Neuronal stem cell (in vitro differentiated cells): ENCODE measurements around the gene STRA8.

Source experiments
- DNase-seq: peaks from one replicate; pipeline ENCODE4 v3.0.0-alpha.2; 2013; ENCODE audit warnings: low spot score
- H2AFZ ChIP-seq: one replicate; pipeline ENCODE4 v1.6.1; 2013; ENCODE audit warnings: mild to moderate bottlenecking, low read length, inconsistent platforms
- H2AK5ac ChIP-seq: 2 replicates; pipeline ENCODE4 v1.6.1; 2013; ENCODE audit warnings: low read depth, mild to moderate bottlenecking, inconsistent platforms, low read length, moderate library complexity, mixed read lengths
- H2BK120ac ChIP-seq: 2 replicates; pipeline ENCODE4 v1.6.1; 2013; ENCODE audit warnings: low read depth, mild to moderate bottlenecking, inconsistent platforms, low read length, moderate library complexity, mixed read lengths
- H2BK12ac ChIP-seq: one replicate; pipeline ENCODE4 v1.6.1; 2013; ENCODE audit warnings: low read length, inconsistent platforms
- H2BK15ac ChIP-seq: 2 replicates; pipeline ENCODE4 v1.6.1; 2013; ENCODE audit warnings: mild to moderate bottlenecking, low read length, inconsistent platforms, mixed read lengths
- H2BK5ac ChIP-seq: one replicate; pipeline ENCODE4 v1.6.1; 2013; ENCODE audit warnings: inconsistent platforms, mild to moderate bottlenecking, low read length, moderate library complexity
- H3K14ac ChIP-seq: one replicate; pipeline ENCODE4 v1.6.1; 2013; ENCODE audit warnings: low read length, inconsistent platforms
- H3K18ac ChIP-seq: 2 replicates; pipeline ENCODE4 v1.6.1; 2013; ENCODE audit warnings: low read length, inconsistent platforms
- H3K23ac ChIP-seq: 2 replicates; pipeline ENCODE4 v1.6.1; 2013; ENCODE audit warnings: low read depth, mild to moderate bottlenecking, mixed read lengths, low read length, inconsistent platforms; ENCODE audit not compliant: poor library complexity
- H3K27ac ChIP-seq: replicated peaks from 3 replicates; pipeline ENCODE4 v1.5.1; 2013; ENCODE audit warnings: low read length, inconsistent platforms
- H3K27me3 ChIP-seq, 3 experiments: 2 replicates each; pipeline ENCODE4 v1.6.1; 2013; ENCODE audit warnings: low read length in 3 of 3, mild to moderate bottlenecking in 2 of 3, inconsistent platforms in 1 of 3, low read depth in 1 of 3, mixed read lengths in 1 of 3, moderate library complexity in 1 of 3; ENCODE audit not compliant: control insufficient read depth in 3 of 3, insufficient read depth in 3 of 3
- H3K36me3 ChIP-seq, 2 donors: replicated peaks in 1 of 2; 2 replicates each; pipeline ENCODE4 v1.6.1; 2013; ENCODE audit warnings: low read length in 2 of 2; ENCODE audit not compliant: control insufficient read depth in 2 of 2, insufficient read depth in 2 of 2
- H3K4ac ChIP-seq: 2 replicates; pipeline ENCODE4 v1.6.1; 2013; ENCODE audit warnings: inconsistent platforms, mild to moderate bottlenecking, low read length, moderate library complexity
- H3K4me1 ChIP-seq, 2 donors: 1 replicate in 1 of 2; 2 replicates in 1 of 2; pipeline ENCODE4 v1.6.1; 2013; ENCODE audit warnings: low read length in 2 of 2, low read depth in 1 of 2; ENCODE audit not compliant: control insufficient read depth in 2 of 2, insufficient read depth in 1 of 2
- H3K4me2 ChIP-seq: one replicate; pipeline ENCODE4 v1.6.1; 2013; ENCODE audit warnings: mild to moderate bottlenecking, low read length, inconsistent platforms; ENCODE audit not compliant: insufficient read depth, poor library complexity, severe bottlenecking
- H3K4me3 ChIP-seq, 2 donors: 2 replicates each; pipeline ENCODE4 v1.5.1; 2013; ENCODE audit warnings: low read length in 2 of 2, mild to moderate bottlenecking in 2 of 2, inconsistent platforms in 1 of 2, moderate library complexity in 1 of 2
- H3K79me1 ChIP-seq: one replicate; pipeline ENCODE4 v1.6.1; 2013; ENCODE audit warnings: low read depth, mild to moderate bottlenecking, inconsistent platforms, low read length, moderate library complexity
- H3K9ac ChIP-seq: one replicate; pipeline ENCODE4 v1.6.1; 2013; ENCODE audit warnings: mild to moderate bottlenecking, low read depth, low read length, inconsistent platforms; ENCODE audit not compliant: poor library complexity
- H3K9me3 ChIP-seq, 2 donors: replicated peaks in 1 of 2; 2 replicates each; pipeline versions ENCODE3 to v1.6.1; 2013; ENCODE audit warnings: low read length in 2 of 2, mild to moderate bottlenecking in 2 of 2, inconsistent platforms in 1 of 2, low read depth in 1 of 2, mixed read lengths in 1 of 2, moderate library complexity in 1 of 2; ENCODE audit not compliant: control insufficient read depth in 2 of 2, insufficient read depth in 1 of 2
- H4K8ac ChIP-seq: one replicate; pipeline ENCODE4 v1.6.1; 2013; ENCODE audit warnings: low read depth, mild to moderate bottlenecking, inconsistent platforms, low read length, moderate library complexity
- H4K91ac ChIP-seq: one replicate; pipeline ENCODE4 v1.6.1; 2013; ENCODE audit warnings: low read length, low read depth, mild to moderate bottlenecking, inconsistent platforms; ENCODE audit not compliant: poor library complexity
- WGBS, 2 donors: extraction: QIAGEN DNeasy Blood & Tissue Kit; methylation state at CpG; one replicate each; pipeline ENCODE4 v1.1.7; 2013; ENCODE audit warnings: missing lambda C conversion rate in 2 of 2, mixed read lengths in 1 of 2; ENCODE audit not compliant: insufficient read length in 2 of 2, insufficient replicate concordance in 1 of 2; ENCODE audit errors: extremely low coverage in 2 of 2; 5-methylcytosine and 5-hydroxymethylcytosine counted together

STRA8 gene

GRCh38 chr7:135277161-135277560, 43.5 kb downstream of the STRA8 start:
- Histone ChIP-seq H3K4me1 (no peaks in the 10 kb centered on the region), H2AK5ac (no peak overlapping the region), H3K9ac (no peak overlapping the region), H3K4me2 (no peak overlapping the region), H4K8ac (no peak overlapping the region), H2BK120ac (no peak overlapping the region), H4K91ac (no peak overlapping the region), H3K23ac (peak overlapping the region; percentile 49), H2BK5ac (no peak overlapping the region), H2AFZ (no peak overlapping the region), H3K36me3 (no peaks in the 10 kb centered on the region), H2BK15ac (no peak overlapping the region), H3K27me3 (no peaks in the 10 kb centered on the region), H3K9me3 (no peaks in the 10 kb centered on the region), H3K18ac (peak overlapping the region; percentile 32), H3K4ac (peak overlapping the region; percentile 78), H3K27ac (no peak overlapping the region), H3K4me3 (no peak overlapping the region), H2BK12ac (no peak overlapping the region), H3K79me1 (no peaks in the 10 kb centered on the region), H3K14ac (no peak overlapping the region)
- no peak for DNase-seq
- no CpG with 5 or more reads among the region's 13 CpGs for WGBS, 2 donors

GRCh38 chr7:135281363-135281949, 47.8 kb downstream of the STRA8 start:
- Histone ChIP-seq H2BK120ac (no peak overlapping the region), H3K9me3 (no peaks in the 10 kb centered on the region), H4K91ac (no peak overlapping the region), H3K27me3 (peaks cover 0 to 4% (median 0%) of the 10 kb centered on the region in 3 experiments), H3K4me1 (no peaks in the 10 kb centered on the region), H3K27ac (no peak overlapping the region), H3K14ac (no peak overlapping the region), H3K36me3 (no peaks in the 10 kb centered on the region), H3K18ac (no peak overlapping the region), H2BK12ac (no peak overlapping the region), H4K8ac (no peak overlapping the region), H2BK5ac (no peak overlapping the region), H3K23ac (no peak overlapping the region), H2AFZ (peak overlapping the region; percentile 59), H3K4me2 (no peak overlapping the region), H3K79me1 (no peaks in the 10 kb centered on the region), H2AK5ac (no peak overlapping the region), H2BK15ac (no peak overlapping the region), H3K4me3 (no peak overlapping the region), H3K4ac (no peak overlapping the region), H3K9ac (no peak overlapping the region)
- peak; percentile 79 for DNase-seq
- no CpG with 5 or more reads among the region's 7 CpGs for WGBS, 2 donors

GRCh38 chr7:135282561-135283254, 49.1 kb downstream of the STRA8 start:
- no peak overlapping the region for H3K4me2 ChIP-seq
- no peak overlapping the region for H2AK5ac ChIP-seq
- no peak overlapping the region for H3K23ac ChIP-seq
- no CpG with 5 or more reads among the region's 10 CpGs for WGBS, 2 donors
- H2AFZ ChIP-seq, result no peak overlapping the region
- H3K18ac ChIP-seq, result no peak overlapping the region
- H4K91ac ChIP-seq, result no peak overlapping the region
- H3K27ac ChIP-seq, result no peak overlapping the region
- H3K4ac ChIP-seq, result no peak overlapping the region
- no peak overlapping the region for H4K8ac ChIP-seq
- H2BK5ac ChIP-seq, result no peak overlapping the region
- H2BK120ac ChIP-seq, result no peak overlapping the region
- H3K27me3 ChIP-seq, result peaks cover 0 to 4% (median 0%) of the 10 kb centered on the region in 3 experiments
- H2BK15ac ChIP-seq, result no peak overlapping the region
- H3K14ac ChIP-seq, result no peak overlapping the region
- H3K4me3 ChIP-seq, result no peak overlapping the region
- no peak for DNase-seq
- H3K36me3 ChIP-seq, result no peaks in the 10 kb centered on the region
- no peaks in the 10 kb centered on the region for H3K79me1 ChIP-seq
- no peaks in the 10 kb centered on the region for H3K9me3 ChIP-seq
- H2BK12ac ChIP-seq, result no peak overlapping the region
- H3K4me1 ChIP-seq, result no peaks in the 10 kb centered on the region
- no peak overlapping the region for H3K9ac ChIP-seq

GRCh38 chr7:135283959-135284638, 50.5 kb downstream of the STRA8 start:
- H3K23ac ChIP-seq, result no peak overlapping the region
- peaks cover 0 to 4% (median 0%) of the 10 kb centered on the region in 3 experiments for H3K27me3 ChIP-seq
- H3K9ac ChIP-seq, result no peak overlapping the region
- no peak overlapping the region for H3K27ac ChIP-seq
- no peaks in the 10 kb centered on the region for H3K79me1 ChIP-seq
- no peak overlapping the region for H3K4me3 ChIP-seq
- H3K14ac ChIP-seq, result no peak overlapping the region
- no peak overlapping the region for H2BK120ac ChIP-seq
- H2BK5ac ChIP-seq, result no peak overlapping the region
- H2BK15ac ChIP-seq, result no peak overlapping the region
- H3K18ac ChIP-seq, result no peak overlapping the region
- no peak for DNase-seq
- H4K8ac ChIP-seq, result no peak overlapping the region
- H3K4ac ChIP-seq, result no peak overlapping the region
- no peak overlapping the region for H4K91ac ChIP-seq
- no peaks in the 10 kb centered on the region for H3K4me1 ChIP-seq
- no peak overlapping the region for H3K4me2 ChIP-seq
- H2AK5ac ChIP-seq, result no peak overlapping the region
- no peak overlapping the region for H2BK12ac ChIP-seq
- H2AFZ ChIP-seq, result no peak overlapping the region
- WGBS, 2 donors, result no CpG with 5 or more reads among the region's 4 CpGs
- H3K36me3 ChIP-seq, result no peaks in the 10 kb centered on the region
- H3K9me3 ChIP-seq, result no peaks in the 10 kb centered on the region
